Measurements from ENCODE around the gene CBX5.

DNA sequence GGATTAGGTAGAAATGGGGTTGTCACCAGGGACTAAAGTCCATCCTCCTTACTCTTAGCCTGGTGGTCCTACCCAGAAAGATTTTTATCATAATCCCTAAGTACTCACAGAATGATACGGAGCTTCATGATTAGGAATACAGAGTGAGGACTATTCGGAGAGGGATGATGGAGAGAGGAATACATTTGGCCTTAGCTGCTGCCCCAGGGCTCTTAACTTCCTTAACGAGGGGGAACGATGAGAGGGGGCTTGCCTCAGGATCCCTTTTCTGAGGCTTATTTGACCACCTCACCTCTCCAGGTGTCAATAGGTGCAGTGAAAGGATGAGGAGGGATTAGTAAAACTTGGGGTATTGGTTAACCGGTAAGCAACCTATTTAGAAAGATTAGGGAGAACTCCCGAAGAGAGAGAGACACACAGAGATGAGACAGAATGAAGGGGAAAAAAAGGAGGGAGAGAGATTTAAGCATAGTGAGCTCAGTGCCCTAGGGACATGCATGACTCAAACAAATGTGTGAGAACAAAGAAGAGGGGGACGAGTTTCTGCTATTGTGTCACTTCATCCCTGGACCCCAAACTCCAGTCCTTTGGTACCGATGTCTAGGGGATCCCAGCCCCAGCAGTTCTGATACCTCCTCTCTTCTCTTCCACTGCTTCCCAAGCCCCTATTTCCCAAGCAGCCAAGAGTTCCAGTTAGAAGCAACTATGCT lies 19.7 kb upstream of the CBX5 start:
- TF ChIP-seq, protein P1, sequence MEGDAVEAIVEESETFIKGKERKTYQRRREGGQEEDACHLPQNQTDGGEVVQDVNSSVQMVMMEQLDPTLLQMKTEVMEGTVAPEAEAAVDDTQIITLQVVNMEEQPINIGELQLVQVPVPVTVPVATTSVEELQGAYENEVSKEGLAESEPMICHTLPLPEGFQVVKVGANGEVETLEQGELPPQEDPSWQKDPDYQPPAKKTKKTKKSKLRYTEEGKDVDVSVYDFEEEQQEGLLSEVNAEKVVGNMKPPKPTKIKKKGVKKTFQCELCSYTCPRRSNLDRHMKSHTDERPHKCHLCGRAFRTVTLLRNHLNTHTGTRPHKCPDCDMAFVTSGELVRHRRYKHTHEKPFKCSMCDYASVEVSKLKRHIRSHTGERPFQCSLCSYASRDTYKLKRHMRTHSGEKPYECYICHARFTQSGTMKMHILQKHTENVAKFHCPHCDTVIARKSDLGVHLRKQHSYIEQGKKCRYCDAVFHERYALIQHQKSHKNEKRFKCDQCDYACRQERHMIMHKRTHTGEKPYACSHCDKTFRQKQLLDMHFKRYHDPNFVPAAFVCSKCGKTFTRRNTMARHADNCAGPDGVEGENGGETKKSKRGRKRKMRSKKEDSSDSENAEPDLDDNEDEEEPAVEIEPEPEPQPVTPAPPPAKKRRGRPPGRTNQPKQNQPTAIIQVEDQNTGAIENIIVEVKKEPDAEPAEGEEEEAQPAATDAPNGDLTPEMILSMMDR (IDR thresholded peaks at IDR 0.05), result no peak
- no peak for TF ChIP-seq POLR2A (IDR thresholded peaks at IDR 0.05)
- TF ChIP-seq POLR2AphosphoS5 (IDR thresholded peaks at IDR 0.05), result no peak

Measured in gastroesophageal sphincter (tissue), 3 donors.